Activated T-helper 17 cell treated with anti-CD3 and anti-CD28 coated beads, Interleukin-2, amount 50 U/mL, for 72 hours (primary cell): ENCODE measurements around the gene AK1. TPM values are rescaled to one million over a fixed set of nuclear protein-coding genes. Genes with fewer than 3 reads are reported as not detected.
A peak's percentile ranks its signal among the peaks of the same experiment; 100 is the strongest.

Experiments used
- ATAC-seq: fragments of 150-1000 bp; cut with Tn5 transposase; replicated peaks from 2 replicates; pipeline ENCODE4 v1.10.0; 2021; ENCODE audit warnings: mild to moderate bottlenecking, moderate library complexity
- H3K27ac Mint-ChIP-seq: one replicate; pipeline ENCODE4 v1.8.0; 2022; ENCODE audit warnings: mixed read lengths
- H3K27me3 Mint-ChIP-seq: one replicate; pipeline ENCODE4 v1.8.0; 2022; ENCODE audit warnings: mixed read lengths
- H3K36me3 Mint-ChIP-seq: one replicate; pipeline ENCODE4 v1.8.0; 2022; ENCODE audit warnings: low read depth, mild to moderate bottlenecking, mixed read lengths
- H3K4me1 Mint-ChIP-seq: one replicate; pipeline ENCODE4 v1.8.0; 2022; ENCODE audit warnings: mixed read lengths
- H3K4me3 Mint-ChIP-seq: one replicate; pipeline ENCODE4 v1.8.0; 2022; ENCODE audit warnings: mild to moderate bottlenecking, mixed read lengths
- H3K9me3 Mint-ChIP-seq: one replicate; pipeline ENCODE4 v1.8.0; 2022; ENCODE audit warnings: mixed read lengths
- total RNA-seq, 2 donors: library from RNA; stranded (reverse); gene quantifications; one replicate each; pipeline ENCODE4 v1.2.3, GENCODE V29; 2022

Gene AK1
- total RNA-seq, 2 donors from 2014 or later = 23.2 to 79.0 TPM

GRCh38 chr9:127857278-127857677 is 20.2 kb downstream of the AK1 start:
- Mint-ChIP-seq H3K27me3 (no peaks in the 10 kb centered on the region), H3K27ac (no peak overlapping the region), H3K4me3 (no peak overlapping the region), H3K4me1 (peaks cover 5% of the 10 kb centered on the region), H3K36me3 (no peaks in the 10 kb centered on the region), H3K9me3 (no peaks in the 10 kb centered on the region)
- ATAC-seq = no peak

- Mint-ChIP-seq H3K9me3 (no peaks in the 10 kb centered on the region), H3K27me3 (no peaks in the 10 kb centered on the region), H3K27ac (no peak overlapping the region), H3K4me1 (peaks cover 5% of the 10 kb centered on the region), H3K36me3 (no peaks in the 10 kb centered on the region), H3K4me3 (no peak overlapping the region)
- ATAC-seq = no peak
These were observed 20.8 kb downstream of the AK1 start for GRCh38 chr9:127856729-127857116.

- H3K9me3 Mint-ChIP-seq = no peaks in the 10 kb centered on the region
- H3K4me3 Mint-ChIP-seq = no peak overlapping the region
- no peak for ATAC-seq
- peak overlapping the region; percentile 79 for H3K27ac Mint-ChIP-seq
- peaks cover 5% of the 10 kb centered on the region for H3K4me1 Mint-ChIP-seq
- no peaks in the 10 kb centered on the region for H3K27me3 Mint-ChIP-seq
- H3K36me3 Mint-ChIP-seq = no peaks in the 10 kb centered on the region
These were observed 21.3 kb downstream of the AK1 start for GRCh38 chr9:127856094-127856728.

GRCh38 chr9:127855522-127855921 is 22.0 kb downstream of the AK1 start:
- no peak for ATAC-seq
- H3K9me3 Mint-ChIP-seq = no peaks in the 10 kb centered on the region
- no peaks in the 10 kb centered on the region for H3K27me3 Mint-ChIP-seq
- H3K4me1 Mint-ChIP-seq = peaks cover 5% of the 10 kb centered on the region
- H3K27ac Mint-ChIP-seq = peak overlapping the region; percentile 79
- H3K36me3 Mint-ChIP-seq = no peaks in the 10 kb centered on the region
- peak overlapping the region; percentile 86 for H3K4me3 Mint-ChIP-seq

GRCh38 chr9:127854960-127855359 is 22.5 kb downstream of the AK1 start:
- Mint-ChIP-seq H3K27me3 (no peaks in the 10 kb centered on the region), H3K4me1 (peaks cover 5% of the 10 kb centered on the region), H3K27ac (peak overlapping the region; percentile 79), H3K36me3 (no peaks in the 10 kb centered on the region), H3K9me3 (no peaks in the 10 kb centered on the region), H3K4me3 (peak overlapping the region; percentile 86)
- ATAC-seq = no peak

GRCh38 chr9:127854184-127854806 is 23.2 kb downstream of the AK1 start, which contains the start of gene ENG:
Gene ENG, minus strand, starts transcription at chr9:127854658. Its CDS starts 303 bp downstream, at chr9:127854355.
- peak; percentile 80 for ATAC-seq
- H3K4me1 Mint-ChIP-seq = peaks cover 5% of the 10 kb centered on the region
- peaks cover 2% of the 10 kb centered on the region for H3K36me3 Mint-ChIP-seq
- H3K4me3 Mint-ChIP-seq = peak within 1 kb of the TSS; percentile 86
- no peaks in the 10 kb centered on the region for H3K27me3 Mint-ChIP-seq
- peaks cover 2% of the 10 kb centered on the region for H3K9me3 Mint-ChIP-seq
- H3K27ac Mint-ChIP-seq = peak within 1 kb of the TSS; percentile 89

- Mint-ChIP-seq H3K27ac (peak overlapping the region; percentile 89), H3K4me1 (peaks cover 9% of the 10 kb centered on the region), H3K27me3 (no peaks in the 10 kb centered on the region), H3K9me3 (peaks cover 8% of the 10 kb centered on the region), H3K36me3 (peaks cover 9% of the 10 kb centered on the region), H3K4me3 (peak overlapping the region; percentile 86)
- ATAC-seq = peak; percentile 45
These were observed 23.9 kb downstream of the AK1 start for GRCh38 chr9:127853312-127854183.

- Mint-ChIP-seq H3K36me3 (peaks cover 9% of the 10 kb centered on the region), H3K27ac (no peak overlapping the region)
- ATAC-seq = no peak
These were observed 24.6 kb downstream of the AK1 start for GRCh38 chr9:127852829-127853228.

GRCh38 chr9:127850286-127850830 is 27.1 kb downstream of the AK1 start:
- peaks cover 8% of the 10 kb centered on the region for H3K9me3 Mint-ChIP-seq
- no peak overlapping the region for H3K27ac Mint-ChIP-seq
- H3K4me3 Mint-ChIP-seq = no peak overlapping the region
- no peaks in the 10 kb centered on the region for H3K27me3 Mint-ChIP-seq
- peaks cover 5% of the 10 kb centered on the region for H3K4me1 Mint-ChIP-seq
- ATAC-seq = no peak
- peaks cover 9% of the 10 kb centered on the region for H3K36me3 Mint-ChIP-seq

More at GRCh38 chr9:127852829-127853228, 24.6 kb downstream of the AK1 start:
- Mint-ChIP-seq H3K4me3 (peak overlapping the region; percentile 86), H3K27me3 (no peaks in the 10 kb centered on the region), H3K9me3 (peaks cover 8% of the 10 kb centered on the region), H3K4me1 (peaks cover 10% of the 10 kb centered on the region)

- H3K4me1 Mint-ChIP-seq = peaks cover 5% of the 10 kb centered on the region
- H3K36me3 Mint-ChIP-seq = peaks cover 9% of the 10 kb centered on the region
- ATAC-seq = no peak
- peaks cover 8% of the 10 kb centered on the region for H3K9me3 Mint-ChIP-seq
- H3K27me3 Mint-ChIP-seq = no peaks in the 10 kb centered on the region
- H3K27ac Mint-ChIP-seq = peak overlapping the region; percentile 46
- H3K4me3 Mint-ChIP-seq = no peak overlapping the region
These were observed 28.5 kb downstream of the AK1 start for GRCh38 chr9:127848756-127849504.

GRCh38 chr9:127847833-127848755 is 29.4 kb downstream of the AK1 start:
- H3K27ac Mint-ChIP-seq = peak overlapping the region; percentile 46
- H3K4me3 Mint-ChIP-seq = no peak overlapping the region
- H3K4me1 Mint-ChIP-seq = peaks cover 5% of the 10 kb centered on the region
- no peaks in the 10 kb centered on the region for H3K27me3 Mint-ChIP-seq
- H3K36me3 Mint-ChIP-seq = peaks cover 9% of the 10 kb centered on the region
- peaks cover 8% of the 10 kb centered on the region for H3K9me3 Mint-ChIP-seq
- no peak for ATAC-seq

GRCh38 chr9:127847178-127847510 is 30.3 kb downstream of the AK1 start:
- peaks cover 5% of the 10 kb centered on the region for H3K4me1 Mint-ChIP-seq
- H3K36me3 Mint-ChIP-seq = peaks cover 9% of the 10 kb centered on the region
- H3K27ac Mint-ChIP-seq = no peak overlapping the region
- ATAC-seq = no peak
- H3K4me3 Mint-ChIP-seq = no peak overlapping the region
- H3K9me3 Mint-ChIP-seq = peaks cover 8% of the 10 kb centered on the region
- H3K27me3 Mint-ChIP-seq = no peaks in the 10 kb centered on the region

- H3K36me3 Mint-ChIP-seq = peaks cover 9% of the 10 kb centered on the region
- ATAC-seq = no peak
- no peak overlapping the region for H3K27ac Mint-ChIP-seq
- peaks cover 8% of the 10 kb centered on the region for H3K9me3 Mint-ChIP-seq
- H3K4me3 Mint-ChIP-seq = no peak overlapping the region
- H3K4me1 Mint-ChIP-seq = peaks cover 5% of the 10 kb centered on the region
- H3K27me3 Mint-ChIP-seq = no peaks in the 10 kb centered on the region
These were observed 30.9 kb downstream of the AK1 start for GRCh38 chr9:127846443-127847177.
